IPS DF 4.7 (cell line): Measurements from ENCODE around the gene TRAPPC10.
"Not testable (repeated sequence)": the region's sequence is repeated elsewhere in the genome, so short reads cannot be mapped to it uniquely, and the experiment has no call there.

Experiments
- DNase-seq: peaks from one replicate; pipeline ENCODE4 v3.0.0-alpha.2; 2013; ENCODE audit warnings: low spot score; ENCODE audit errors: extremely low read depth

The TRAPPC10 gene

GRCh38 chr21:44086636-44087425 lies 74.7 kb downstream of the TRAPPC10 start:
- DNase-seq: no peak

- no peak for DNase-seq
Observed at GRCh38 chr21:44087426-44088400, 75.6 kb downstream of the TRAPPC10 start.

GRCh38 chr21:44088401-44088780 lies 76.3 kb downstream of the TRAPPC10 start:
- no peak for DNase-seq

GRCh38 chr21:44089001-44089911 lies 77.1 kb downstream of the TRAPPC10 start:
- DNase-seq: no peak

- DNase-seq: no peak
Observed at GRCh38 chr21:44090325-44090724, 78.2 kb downstream of the TRAPPC10 start.

- no peak for DNase-seq
Observed at GRCh38 chr21:44092211-44092610, 80.1 kb downstream of the TRAPPC10 start.

- DNase-seq: no peak
Observed at GRCh38 chr21:44093761-44094160, 81.7 kb downstream of the TRAPPC10 start.

GRCh38 chr21:44094832-44095231 lies 82.7 kb downstream of the TRAPPC10 start:
- no peak for DNase-seq

- not testable (repeated sequence) for DNase-seq
Observed at GRCh38 chr21:44098507-44098906, 86.4 kb downstream of the TRAPPC10 start.

GRCh38 chr21:44098964-44099363 lies 86.9 kb downstream of the TRAPPC10 start:
- not testable (repeated sequence) for DNase-seq

GRCh38 chr21:44107026-44107501 lies 95.0 kb downstream of the TRAPPC10 start, which contains the start of gene PWP2:
Gene PWP2 (plus strand): TSS chr21:44107399. CDS start chr21:44107417, 18 bp downstream.
- not testable (repeated sequence) for DNase-seq

- DNase-seq: not testable (repeated sequence)
Observed at GRCh38 chr21:44107589-44107988, 95.5 kb downstream of the TRAPPC10 start.

- not testable (repeated sequence) for DNase-seq
Observed at GRCh38 chr21:44113702-44114371, 101.7 kb downstream of the TRAPPC10 start.

- DNase-seq: not testable (repeated sequence)
Observed at GRCh38 chr21:44122131-44122530, 110.0 kb downstream of the TRAPPC10 start.

GRCh38 chr21:44127827-44128226 lies 115.7 kb downstream of the TRAPPC10 start:
- DNase-seq: not testable (repeated sequence)

GRCh38 chr21:44133715-44134057 lies 121.6 kb downstream of the TRAPPC10 start:
- not testable (repeated sequence) for DNase-seq

GRCh38 chr21:44134732-44135131 lies 122.6 kb downstream of the TRAPPC10 start:
- DNase-seq: not testable (repeated sequence)

GRCh38 chr21:44138039-44138438 lies 125.9 kb downstream of the TRAPPC10 start:
- not testable (repeated sequence) for DNase-seq

GRCh38 chr21:44139787-44140551 lies 127.9 kb downstream of the TRAPPC10 start:
- not testable (repeated sequence) for DNase-seq
